GM12873 (cell line): ENCODE data around the gene ELK1.

Experiments used
- CTCF ChIP-seq: IDR thresholded peaks from 2 replicates; pipeline ENCODE4 v1.5.1; 2012; ENCODE audit warnings: low read depth, mild to moderate bottlenecking, moderate library complexity, low read length, control low read depth; ENCODE audit not compliant: insufficient read depth; ENCODE audit errors: missing control alignments

Gene ELK1

GRCh38 chrX:47587091-47587891 is 63.1 kb downstream of the ELK1 start:
- TF ChIP-seq CTCF = no peak

GRCh38 chrX:47586043-47586787 is 64.1 kb downstream of the ELK1 start:
- TF ChIP-seq CTCF = no peak
